ENCODE measurements around the gene RBM20.
"Not testable (repeated sequence)": the region's sequence is repeated elsewhere in the genome, so short reads cannot be mapped to it uniquely, and the experiment has no call there.

RBM20 gene

DNA sequence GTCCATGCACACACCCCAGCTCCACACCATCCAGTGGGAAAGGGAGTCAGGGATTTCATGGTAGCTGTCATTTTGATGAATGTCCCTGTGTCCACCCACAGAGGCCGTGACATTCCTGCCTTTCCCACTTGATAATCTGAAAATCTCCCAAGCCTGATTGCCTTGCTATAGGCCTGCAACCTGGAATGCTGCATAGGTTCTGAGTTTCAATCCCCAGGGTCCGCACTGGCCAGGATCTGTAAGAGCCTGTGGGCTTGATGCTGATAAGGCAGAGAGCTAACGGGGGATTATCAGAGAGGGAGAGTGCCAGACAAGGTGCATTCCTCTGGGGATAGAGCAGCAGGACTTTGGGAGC, 57.5 kb downstream of the RBM20 start:
- H4K5ac ChIP-seq (ENCODE audit: low read length) = no peak overlapping the region
- DNase-seq = peak; percentile 100
- no peaks in the 10 kb centered on the region for H3K79me2 ChIP-seq (ENCODE audit: control insufficient read depth, insufficient read depth, low read length)
- peak overlapping the region; percentile 82 for H3K18ac ChIP-seq (ENCODE audit: low read length)
- H3K79me1 ChIP-seq (ENCODE audit: low read length) = no peaks in the 10 kb centered on the region
- no peak overlapping the region for H3K4me3 ChIP-seq (ENCODE audit: low read length)
- H3K36me3 ChIP-seq (ENCODE audit: control insufficient read depth, insufficient read depth, low read length) = no peaks in the 10 kb centered on the region
- H2BK5ac ChIP-seq (ENCODE audit: low read length) = peak overlapping the region; percentile 72
- H3K4ac ChIP-seq (ENCODE audit: low read depth, low read length) = peak overlapping the region; percentile 65
- peaks cover 20% of the 10 kb centered on the region for H3K4me1 ChIP-seq (ENCODE audit: control insufficient read depth, low read depth, low read length)
- no peak overlapping the region for H4K8ac ChIP-seq (ENCODE audit: low read depth, low read length)
- H2AK5ac ChIP-seq (ENCODE audit: low read length) = no peak overlapping the region
- peak overlapping the region; percentile 52 for H3K56ac ChIP-seq (ENCODE audit: low read length)
- WGBS (ENCODE audit: extremely low coverage, insufficient coverage, low lambda C conversion rate) = no CpG with 5 or more reads among the region's 3 CpGs
- H3K27me3 ChIP-seq (ENCODE audit: insufficient read depth, low read length, poor library complexity) = no peaks in the 10 kb centered on the region
- no peak overlapping the region for H2BK120ac ChIP-seq (ENCODE audit: low read depth, low read length)
- no peak overlapping the region for H3K23ac ChIP-seq (ENCODE audit: low read length)
- H3K27ac ChIP-seq (ENCODE audit: low read depth, low read length) = peak overlapping the region; percentile 90
- H2BK15ac ChIP-seq (replicated peaks; ENCODE audit: low read depth) = no peak overlapping the region
- H3K9ac ChIP-seq (ENCODE audit: low read length) = no peak overlapping the region
- H3K4me2 ChIP-seq (ENCODE audit: low read length) = no peak overlapping the region

- no peak overlapping the region for H4K5ac ChIP-seq (ENCODE audit: low read length)
- H3K4ac ChIP-seq (ENCODE audit: low read depth, low read length) = no peak overlapping the region
- no peak overlapping the region for H2AK5ac ChIP-seq (ENCODE audit: low read length)
- no peak overlapping the region for H3K18ac ChIP-seq (ENCODE audit: low read length)
- H3K79me2 ChIP-seq (ENCODE audit: control insufficient read depth, insufficient read depth, low read length) = no peaks in the 10 kb centered on the region
- H4K8ac ChIP-seq (ENCODE audit: low read depth, low read length) = no peak overlapping the region
- no peak overlapping the region for H3K4me3 ChIP-seq (ENCODE audit: low read length)
- H3K79me1 ChIP-seq (ENCODE audit: low read length) = no peaks in the 10 kb centered on the region
- H2BK120ac ChIP-seq (ENCODE audit: low read depth, low read length) = no peak overlapping the region
- H2BK15ac ChIP-seq (replicated peaks; ENCODE audit: low read depth) = no peak overlapping the region
- no peak overlapping the region for H3K23ac ChIP-seq (ENCODE audit: low read length)
- H3K27me3 ChIP-seq (ENCODE audit: insufficient read depth, low read length, poor library complexity) = no peaks in the 10 kb centered on the region
- H3K56ac ChIP-seq (ENCODE audit: low read length) = no peak overlapping the region
- H3K4me1 ChIP-seq (ENCODE audit: control insufficient read depth, low read depth, low read length) = peaks cover 20% of the 10 kb centered on the region
- no peak overlapping the region for H2BK5ac ChIP-seq (ENCODE audit: low read length)
- H3K9ac ChIP-seq (ENCODE audit: low read length) = no peak overlapping the region
- H3K36me3 ChIP-seq (ENCODE audit: control insufficient read depth, insufficient read depth, low read length) = no peaks in the 10 kb centered on the region
- H3K4me2 ChIP-seq (ENCODE audit: low read length) = no peak overlapping the region
- no peak overlapping the region for H3K27ac ChIP-seq (ENCODE audit: low read depth, low read length)
- DNase-seq = no peak
These were observed 59.9 kb downstream of the RBM20 start for GRCh38 chr10:110704070-110704469.

- no peaks in the 10 kb centered on the region for H3K79me1 ChIP-seq (ENCODE audit: low read length)
- H2BK5ac ChIP-seq (ENCODE audit: low read length) = no peak overlapping the region
- H4K5ac ChIP-seq (ENCODE audit: low read length) = no peak overlapping the region
- H2AK5ac ChIP-seq (ENCODE audit: low read length) = no peak overlapping the region
- DNase-seq = no peak
- no peaks in the 10 kb centered on the region for H3K27me3 ChIP-seq (ENCODE audit: insufficient read depth, low read length, poor library complexity)
- H3K4ac ChIP-seq (ENCODE audit: low read depth, low read length) = no peak overlapping the region
- peaks cover 19% of the 10 kb centered on the region for H3K4me1 ChIP-seq (ENCODE audit: control insufficient read depth, low read depth, low read length)
- H3K79me2 ChIP-seq (ENCODE audit: control insufficient read depth, insufficient read depth, low read length) = no peaks in the 10 kb centered on the region
- H4K8ac ChIP-seq (ENCODE audit: low read depth, low read length) = no peak overlapping the region
- no peak overlapping the region for H3K27ac ChIP-seq (ENCODE audit: low read depth, low read length)
- no peak overlapping the region for H3K4me2 ChIP-seq (ENCODE audit: low read length)
- H3K36me3 ChIP-seq (ENCODE audit: control insufficient read depth, insufficient read depth, low read length) = no peaks in the 10 kb centered on the region
- no peak overlapping the region for H3K9ac ChIP-seq (ENCODE audit: low read length)
- no peak overlapping the region for H3K23ac ChIP-seq (ENCODE audit: low read length)
- no CpG with 5 or more reads among the region's 5 CpGs for WGBS (ENCODE audit: extremely low coverage, insufficient coverage, low lambda C conversion rate)
- H2BK15ac ChIP-seq (replicated peaks; ENCODE audit: low read depth) = no peak overlapping the region
- no peak overlapping the region for H2BK120ac ChIP-seq (ENCODE audit: low read depth, low read length)
- H3K4me3 ChIP-seq (ENCODE audit: low read length) = no peak overlapping the region
- H3K56ac ChIP-seq (ENCODE audit: low read length) = no peak overlapping the region
- H3K18ac ChIP-seq (ENCODE audit: low read length) = no peak overlapping the region
These were observed 60.9 kb downstream of the RBM20 start for GRCh38 chr10:110704906-110705476.

- not testable (repeated sequence) for H2BK5ac ChIP-seq (ENCODE audit: low read length); H4K8ac ChIP-seq (ENCODE audit: low read depth, low read length); H3K9ac ChIP-seq (ENCODE audit: low read length); H3K36me3 ChIP-seq (ENCODE audit: control insufficient read depth, insufficient read depth, low read length); H2AK5ac ChIP-seq (ENCODE audit: low read length); H3K4me3 ChIP-seq (ENCODE audit: low read length); H3K27ac ChIP-seq (ENCODE audit: low read depth, low read length); H3K23ac ChIP-seq (ENCODE audit: low read length); H2BK15ac ChIP-seq (replicated peaks; ENCODE audit: low read depth); H3K79me2 ChIP-seq (ENCODE audit: control insufficient read depth, insufficient read depth, low read length); H3K18ac ChIP-seq (ENCODE audit: low read length); H4K5ac ChIP-seq (ENCODE audit: low read length); DNase-seq; H3K4me2 ChIP-seq (ENCODE audit: low read length); H3K27me3 ChIP-seq (ENCODE audit: insufficient read depth, low read length, poor library complexity); H3K79me1 ChIP-seq (ENCODE audit: low read length); H3K56ac ChIP-seq (ENCODE audit: low read length); H3K4ac ChIP-seq (ENCODE audit: low read depth, low read length); H2BK120ac ChIP-seq (ENCODE audit: low read depth, low read length)
- H3K4me1 ChIP-seq (ENCODE audit: control insufficient read depth, low read depth, low read length) = peaks cover 13% of the 10 kb centered on the region
- WGBS (ENCODE audit: extremely low coverage, insufficient coverage, low lambda C conversion rate) = no CpG with 5 or more reads among the region's 4 CpGs
These were observed 61.5 kb downstream of the RBM20 start for GRCh38 chr10:110705596-110705995.

GRCh38 chr10:110706690-110707098, 62.6 kb downstream of the RBM20 start:
- no peak overlapping the region for H3K56ac ChIP-seq (ENCODE audit: low read length)
- no peaks in the 10 kb centered on the region for H3K27me3 ChIP-seq (ENCODE audit: insufficient read depth, low read length, poor library complexity)
- no peak overlapping the region for H2BK15ac ChIP-seq (replicated peaks; ENCODE audit: low read depth)
- H4K8ac ChIP-seq (ENCODE audit: low read depth, low read length) = no peak overlapping the region
- no peak overlapping the region for H3K18ac ChIP-seq (ENCODE audit: low read length)
- no peak overlapping the region for H3K4me2 ChIP-seq (ENCODE audit: low read length)
- H3K4me1 ChIP-seq (ENCODE audit: control insufficient read depth, low read depth, low read length) = peaks cover 9% of the 10 kb centered on the region
- H3K9ac ChIP-seq (ENCODE audit: low read length) = no peak overlapping the region
- no peak overlapping the region for H3K23ac ChIP-seq (ENCODE audit: low read length)
- no peak overlapping the region for H2BK5ac ChIP-seq (ENCODE audit: low read length)
- H3K4ac ChIP-seq (ENCODE audit: low read depth, low read length) = peak overlapping the region; percentile 26
- no peak overlapping the region for H4K5ac ChIP-seq (ENCODE audit: low read length)
- peak; percentile 81 for DNase-seq
- H2BK120ac ChIP-seq (ENCODE audit: low read depth, low read length) = no peak overlapping the region
- no peak overlapping the region for H3K27ac ChIP-seq (ENCODE audit: low read depth, low read length)
- no CpG with 5 or more reads among the region's 5 CpGs for WGBS (ENCODE audit: extremely low coverage, insufficient coverage, low lambda C conversion rate)
- H2AK5ac ChIP-seq (ENCODE audit: low read length) = no peak overlapping the region
- no peak overlapping the region for H3K4me3 ChIP-seq (ENCODE audit: low read length)
- no peaks in the 10 kb centered on the region for H3K79me1 ChIP-seq (ENCODE audit: low read length)
- H3K79me2 ChIP-seq (ENCODE audit: control insufficient read depth, insufficient read depth, low read length) = no peaks in the 10 kb centered on the region
- no peaks in the 10 kb centered on the region for H3K36me3 ChIP-seq (ENCODE audit: control insufficient read depth, insufficient read depth, low read length)

GRCh38 chr10:110708776-110709443, 64.8 kb downstream of the RBM20 start:
- Histone ChIP-seq H3K18ac (ENCODE audit: low read length) (no peak overlapping the region), H4K5ac (ENCODE audit: low read length) (no peak overlapping the region), H2BK15ac (replicated peaks; ENCODE audit: low read depth) (no peak overlapping the region), H3K79me2 (ENCODE audit: control insufficient read depth, insufficient read depth, low read length) (no peaks in the 10 kb centered on the region), H3K4me3 (ENCODE audit: low read length) (no peak overlapping the region), H2BK5ac (ENCODE audit: low read length) (no peak overlapping the region), H3K36me3 (ENCODE audit: control insufficient read depth, insufficient read depth, low read length) (no peaks in the 10 kb centered on the region), H3K9ac (ENCODE audit: low read length) (no peak overlapping the region), H3K4ac (ENCODE audit: low read depth, low read length) (no peak overlapping the region), H3K27ac (ENCODE audit: low read depth, low read length) (no peak overlapping the region), H3K27me3 (ENCODE audit: insufficient read depth, low read length, poor library complexity) (no peaks in the 10 kb centered on the region), H3K79me1 (ENCODE audit: low read length) (no peaks in the 10 kb centered on the region), H3K23ac (ENCODE audit: low read length) (no peak overlapping the region), H2AK5ac (ENCODE audit: low read length) (no peak overlapping the region), H2BK120ac (ENCODE audit: low read depth, low read length) (no peak overlapping the region), H3K56ac (ENCODE audit: low read length) (no peak overlapping the region), H4K8ac (ENCODE audit: low read depth, low read length) (no peak overlapping the region), H3K4me2 (ENCODE audit: low read length) (no peak overlapping the region), H3K4me1 (ENCODE audit: control insufficient read depth, low read depth, low read length) (peaks cover 3% of the 10 kb centered on the region)
- WGBS (ENCODE audit: extremely low coverage, insufficient coverage, low lambda C conversion rate) = no CpG with 5 or more reads among the region's 8 CpGs
- DNase-seq = no peak
